GM19372 (cell line): Measurements from ENCODE around the gene AGBL5.
"Not testable (repeated sequence)": the region's sequence is repeated elsewhere in the genome, so short reads cannot be mapped to it uniquely, and the experiment has no call there.

ENCODE experiments used
- ATAC-seq: cut with Tn5 transposase; IDR thresholded peaks from one replicate; pipeline ENCODE4 v1.9.1; 2021; ENCODE audit warnings: mild to moderate bottlenecking, low read depth, moderate library complexity; ENCODE audit not compliant: unreplicated experiment

AGBL5 gene

GRCh38 chr2:27111392-27112078, 60.1 kb downstream of the AGBL5 start:
- not testable (repeated sequence) for ATAC-seq

- ATAC-seq, result no peak
Measured at GRCh38 chr2:27115519-27115918, 64.1 kb downstream of the AGBL5 start.

GRCh38 chr2:27117995-27118524, 66.6 kb downstream of the AGBL5 start:
- no peak for ATAC-seq

GRCh38 chr2:27118525-27119329, 67.3 kb downstream of the AGBL5 start, which contains the start of gene CGREF1:
TSS of gene CGREF1 (minus strand) at chr2:27119128. CDS start at chr2:27104366, 14,762 bp downstream.
- ATAC-seq, result no peak

- not testable (repeated sequence) for ATAC-seq
Measured at GRCh38 chr2:27119330-27119670, 67.8 kb downstream of the AGBL5 start.
